Tibial nerve (tissue), 4 donors: ENCODE data around the gene GNL3L. TPM values are rescaled to one million over a fixed set of nuclear protein-coding genes. Genes with fewer than 3 reads are reported as not detected.
"Not testable (repeated sequence)": the region's sequence is repeated elsewhere in the genome, so short reads cannot be mapped to it uniquely, and the experiment has no call there.

Source experiments
- DNase-seq, 2 donors: peaks; one replicate each; pipeline ENCODE4 v3.0.0-alpha.2; 2019; ENCODE audit warnings: low spot score in 2 of 2
- H3K27ac ChIP-seq, 4 donors: fragments of 200-600 bp; sonication (generic) in 3 of 4; one replicate each; pipeline ENCODE4 v1.5.1; 2017 to 2019; ENCODE audit warnings: mild to moderate bottlenecking in 1 of 4
- H3K27me3 ChIP-seq, 2 donors: fragments of 200-600 bp; sonication (generic) in 1 of 2; one replicate each; pipeline versions ENCODE4 v1.5.1 to v1.6.0; 2017 to 2019
- H3K36me3 ChIP-seq, 3 donors: fragments of 200-600 bp; sonication (generic); one replicate each; pipeline ENCODE4 v1.5.1; 2018 to 2019
- H3K4me1 ChIP-seq, 4 donors: fragments of 200-600 bp; sonication (generic) in 3 of 4; one replicate each; pipeline ENCODE4 v1.5.1; 2017 to 2019
- H3K4me3 ChIP-seq, 4 donors: fragments of 200-600 bp; sonication (generic) in 3 of 4; one replicate each; pipeline ENCODE4 v1.5.1; 2017 to 2019; ENCODE audit warnings: mild to moderate bottlenecking in 1 of 4, moderate library complexity in 1 of 4
- H3K9me3 ChIP-seq, 4 donors: fragments of 200-600 bp; sonication (generic) in 3 of 4; one replicate each; pipeline ENCODE4 v1.5.1; 2017 to 2019
- CTCF ChIP-seq, 5 experiments: fragments of 200-600 bp in 3 of 5; fragments of 450-650 bp in 2 of 5; sonication (generic) in 3 of 5; IDR thresholded peaks; one replicate each; pipeline ENCODE4 v1.5.1; 2016 to 2019; ENCODE audit warnings: antibody characterized with exemption in 5 of 5, mild to moderate bottlenecking in 3 of 5, moderate library complexity in 2 of 5
- EP300 ChIP-seq, 2 donors: sonication (generic); formaldehyde crosslinking; IDR thresholded peaks; one replicate each; pipeline ENCODE4 v1.6.1; 2017; ENCODE audit warnings: antibody characterized with exemption in 2 of 2, mild to moderate bottlenecking in 1 of 2
- POLR2A ChIP-seq, 2 donors: fragments of 450-650 bp; IDR thresholded peaks; one replicate each; pipeline ENCODE4 v1.6.1; 2017; ENCODE audit warnings: antibody characterized with exemption in 2 of 2, mild to moderate bottlenecking in 2 of 2, moderate library complexity in 2 of 2
- WGBS, 2 donors: methylation state at CpG; one replicate each; pipeline ENCODE4 v1.1.5; 2018; 5-methylcytosine and 5-hydroxymethylcytosine counted together
- total RNA-seq, 4 donors: library from RNA; depleted of rRNA; stranded (reverse); fragments of >200 nt; gene quantifications; one replicate each; pipeline ENCODE4 v1.1.0, GENCODE V29; 2016

The GNL3L gene
- 10 to 100 TPM; 23.2 to 45.9 (median 27.1) TPM for total RNA-seq

GRCh38 chrX:54529552-54530356, at the start of gene GNL3L:
TSS of gene GNL3L (plus strand) at chrX:54530219. CDS start at chrX:54532567, 2,348 bp downstream.
- DNase-seq = peak; percentile 73 to 77
- Histone ChIP-seq H3K27me3 (no peaks in the 10 kb centered on the region), H3K4me1 (peaks cover 0 to 23% (median 4%) of the 10 kb centered on the region in 4 donors), H3K36me3 (no peaks in the 10 kb centered on the region), H3K27ac (peak within 1 kb of the TSS; percentile 70 to 91 (median 85)), H3K4me3 (peak within 1 kb of the TSS; percentile 51 to 71 (median 64)), H3K9me3 (no peaks in the 10 kb centered on the region)
- TF ChIP-seq CTCF (IDR thresholded peaks at IDR 0.05) (no peak), EP300 (IDR thresholded peaks at IDR 0.05) (peak in 1 of 2 donors; percentile 85), POLR2A (IDR thresholded peaks at IDR 0.05) (peak in 1 of 2 donors; percentile 65)
- 2 to 51% methylated on average over 14 to 50 of the region's 51 CpGs for WGBS, 2 donors

- no peak for TF ChIP-seq POLR2A (IDR thresholded peaks at IDR 0.05)
- TF ChIP-seq EP300 (IDR thresholded peaks at IDR 0.05) = no peak
- no peak for TF ChIP-seq CTCF (IDR thresholded peaks at IDR 0.05)
- WGBS, 2 donors = 28 to 43% methylated on average over 7 to 21 of the region's 21 CpGs
- peak overlapping the region in 1 of 4 donors; percentile 17 for H3K4me3 ChIP-seq
- peaks cover 0 to 42% (median 10%) of the 10 kb centered on the region in 4 donors for H3K4me1 ChIP-seq
- DNase-seq = no peak
- peak overlapping the region; percentile 30 to 77 (median 58) for H3K27ac ChIP-seq
- no peaks in the 10 kb centered on the region for H3K36me3 ChIP-seq
- no peaks in the 10 kb centered on the region for H3K9me3 ChIP-seq
- no peaks in the 10 kb centered on the region for H3K27me3 ChIP-seq
Observed at GRCh38 chrX:54482839-54483593, 47.0 kb upstream of the GNL3L start.

- no peak for DNase-seq
- H3K4me3 ChIP-seq = no peak overlapping the region
- TF ChIP-seq POLR2A (IDR thresholded peaks at IDR 0.05) = no peak
- no peak for TF ChIP-seq CTCF (IDR thresholded peaks at IDR 0.05)
- no peak for TF ChIP-seq EP300 (IDR thresholded peaks at IDR 0.05)
- H3K4me1 ChIP-seq = peaks cover 0 to 40% (median 10%) of the 10 kb centered on the region in 4 donors
- 16 to 48% methylated on average over 7 to 9 of the region's 9 CpGs for WGBS, 2 donors
- no peaks in the 10 kb centered on the region for H3K27me3 ChIP-seq
- no peaks in the 10 kb centered on the region for H3K36me3 ChIP-seq
- peak overlapping the region in 3 of 4 donors; percentile 45 to 77 (median 70) for H3K27ac ChIP-seq
- no peaks in the 10 kb centered on the region for H3K9me3 ChIP-seq
Observed at GRCh38 chrX:54483946-54484345, 46.1 kb upstream of the GNL3L start.

- H3K27me3 ChIP-seq = no peaks in the 10 kb centered on the region
- WGBS, 2 donors = 40 to 46% methylated on average over 3 of the region's 3 CpGs
- no peak for DNase-seq
- no peaks in the 10 kb centered on the region for H3K9me3 ChIP-seq
- H3K36me3 ChIP-seq = no peaks in the 10 kb centered on the region
- TF ChIP-seq EP300 (IDR thresholded peaks at IDR 0.05) = no peak
- no peak for TF ChIP-seq CTCF (IDR thresholded peaks at IDR 0.05)
- no peak for TF ChIP-seq POLR2A (IDR thresholded peaks at IDR 0.05)
- H3K4me1 ChIP-seq = peaks cover 0 to 35% (median 10%) of the 10 kb centered on the region in 4 donors
- H3K4me3 ChIP-seq = no peak overlapping the region
- no peak overlapping the region for H3K27ac ChIP-seq
Observed at GRCh38 chrX:54484666-54485065, 45.4 kb upstream of the GNL3L start.

GRCh38 chrX:54489819-54490218, 40.2 kb upstream of the GNL3L start:
- H3K27ac ChIP-seq, H3K4me3 ChIP-seq, H3K9me3 ChIP-seq, H3K27me3 ChIP-seq, H3K36me3 ChIP-seq, DNase-seq: not testable (repeated sequence)
- peaks cover 0 to 25% (median 0%) of the 10 kb centered on the region in 4 donors for H3K4me1 ChIP-seq
- 94 to 99% methylated on average over 5 of the region's 5 CpGs for WGBS, 2 donors
